ENCODE results near the gene RERE.

Gene RERE

GRCh38 chr1:8411803-8412182 is 405.6 kb downstream of the RERE start:
- no peak overlapping the region for H3K4me3 ChIP-seq (ENCODE audit: low read depth, low read length)
- TF ChIP-seq CTCF (IDR thresholded peaks at IDR 0.05; ENCODE audit: low read depth, low read length, missing control alignments) = no peak
- DNase-seq (ENCODE audit: low read depth) = no peak
- in situ Hi-C loops (cut with HindIII; ENCODE audit: low sequenced_read_pairs) = no loop called here

- DNase-seq (ENCODE audit: low read depth) = no peak
- TF ChIP-seq CTCF (IDR thresholded peaks at IDR 0.05; ENCODE audit: low read depth, low read length, missing control alignments) = no peak
- no peak overlapping the region for H3K4me3 ChIP-seq (ENCODE audit: low read depth, low read length)
- in situ Hi-C loops (cut with HindIII; ENCODE audit: low sequenced_read_pairs) = no loop called here
These were observed 406.6 kb downstream of the RERE start for GRCh38 chr1:8410791-8411190.

GRCh38 chr1:8409606-8410005 is 407.8 kb downstream of the RERE start:
- H3K4me3 ChIP-seq (ENCODE audit: low read depth, low read length) = no peak overlapping the region
- TF ChIP-seq CTCF (IDR thresholded peaks at IDR 0.05; ENCODE audit: low read depth, low read length, missing control alignments) = no peak
- DNase-seq (ENCODE audit: low read depth) = no peak
- in situ Hi-C loops (cut with HindIII; ENCODE audit: low sequenced_read_pairs) = loop anchor here (5.0 kb wide), 1 partner anchor 57 kb away; no protein-coding TSS in a partner anchor

GRCh38 chr1:8409106-8409505 is 408.3 kb downstream of the RERE start:
- peak; percentile 53 for DNase-seq (ENCODE audit: low read depth)
- no peak overlapping the region for H3K4me3 ChIP-seq (ENCODE audit: low read depth, low read length)
- peak; percentile 64 for TF ChIP-seq CTCF (IDR thresholded peaks at IDR 0.05; ENCODE audit: low read depth, low read length, missing control alignments)
- in situ Hi-C loops (cut with HindIII; ENCODE audit: low sequenced_read_pairs) = loop anchor here (5.0 kb wide), 1 partner anchor 57 kb away; no protein-coding TSS in a partner anchor

GRCh38 chr1:8408151-8408839 is 409.1 kb downstream of the RERE start:
- in situ Hi-C loops (cut with HindIII; ENCODE audit: low sequenced_read_pairs) = loop anchor here (5.0 kb wide), 1 partner anchor 56 kb away; no protein-coding TSS in a partner anchor
- H3K4me3 ChIP-seq (ENCODE audit: low read depth, low read length) = no peak overlapping the region
- no peak for TF ChIP-seq CTCF (IDR thresholded peaks at IDR 0.05; ENCODE audit: low read depth, low read length, missing control alignments)
- DNase-seq (ENCODE audit: low read depth) = peak; percentile 90

- no peak overlapping the region for H3K4me3 ChIP-seq (ENCODE audit: low read depth, low read length)
- TF ChIP-seq CTCF (IDR thresholded peaks at IDR 0.05; ENCODE audit: low read depth, low read length, missing control alignments) = no peak
- no peak for DNase-seq (ENCODE audit: low read depth)
- in situ Hi-C loops (cut with HindIII; ENCODE audit: low sequenced_read_pairs) = loop anchor here (5.0 kb wide), 1 partner anchor 55 kb away; no protein-coding TSS in a partner anchor
These were observed 409.8 kb downstream of the RERE start for GRCh38 chr1:8407652-8408051.
